Measurements from ENCODE around the gene SPINT1. TPM values are rescaled to one million over a fixed set of nuclear protein-coding genes. Genes with fewer than 3 reads are reported as not detected.

SPINT1 gene
- total RNA-seq, 4 donors from 2014 or later, result 303 to 430 (median 372) TPM

GRCh38 chr15:40808861-40809450 lies 34.9 kb upstream of the SPINT1 start:
- peaks cover 22% of the 10 kb centered on the region for H3K4me1 ChIP-seq
- 71% methylated on average over 8 of the region's 8 CpGs for WGBS
- H3K27ac ChIP-seq, result no peak overlapping the region
- TF ChIP-seq CTCF (IDR thresholded peaks at IDR 0.05) (no peak), POLR2A (IDR thresholded peaks at IDR 0.05) (no peak), EP300 (IDR thresholded peaks at IDR 0.05) (no peak), POLR2AphosphoS5 (IDR thresholded peaks at IDR 0.05) (no peak)
- H3K4me3 ChIP-seq, result no peak overlapping the region
- H3K27me3 ChIP-seq, result no peaks in the 10 kb centered on the region
- DNase-seq (ENCODE audit: low spot score in 2 of 2), result no peak
- no peaks in the 10 kb centered on the region for H3K9me3 ChIP-seq
- peaks cover 27% of the 10 kb centered on the region for H3K36me3 ChIP-seq

- peaks cover 8% of the 10 kb centered on the region for H3K4me1 ChIP-seq
- peaks cover 37% of the 10 kb centered on the region for H3K36me3 ChIP-seq
- no peak overlapping the region for H3K4me3 ChIP-seq
- WGBS, result 90% methylated on average over 10 of the region's 12 CpGs
- TF ChIP-seq POLR2AphosphoS5 (IDR thresholded peaks at IDR 0.05), result no peak
- no peak for TF ChIP-seq POLR2A (IDR thresholded peaks at IDR 0.05)
- no peak for TF ChIP-seq CTCF (IDR thresholded peaks at IDR 0.05)
- no peak for TF ChIP-seq EP300 (IDR thresholded peaks at IDR 0.05)
- no peaks in the 10 kb centered on the region for H3K9me3 ChIP-seq
- no peaks in the 10 kb centered on the region for H3K27me3 ChIP-seq
- DNase-seq (ENCODE audit: low spot score in 2 of 2), result no peak
- no peak overlapping the region for H3K27ac ChIP-seq
Observed at GRCh38 chr15:40812721-40813425, 31.0 kb upstream of the SPINT1 start.

- Histone ChIP-seq H3K27me3 (no peaks in the 10 kb centered on the region), H3K9me3 (no peaks in the 10 kb centered on the region), H3K27ac (no peak overlapping the region), H3K36me3 (peaks cover 32% of the 10 kb centered on the region), H3K4me3 (no peak overlapping the region), H3K4me1 (no peaks in the 10 kb centered on the region)
- DNase-seq (ENCODE audit: low spot score in 2 of 2), result no peak
- WGBS, result 72% methylated on average over 4 of the region's 4 CpGs
- TF ChIP-seq POLR2A (IDR thresholded peaks at IDR 0.05), result no peak
- no peak for TF ChIP-seq CTCF (IDR thresholded peaks at IDR 0.05)
- TF ChIP-seq POLR2AphosphoS5 (IDR thresholded peaks at IDR 0.05), result no peak
Observed at GRCh38 chr15:40815042-40815698, 28.7 kb upstream of the SPINT1 start.

GRCh38 chr15:40819048-40819447 lies 24.8 kb upstream of the SPINT1 start:
- Histone ChIP-seq H3K27me3 (no peaks in the 10 kb centered on the region), H3K4me3 (no peak overlapping the region), H3K36me3 (peaks cover 9% of the 10 kb centered on the region), H3K9me3 (no peaks in the 10 kb centered on the region), H3K27ac (no peak overlapping the region), H3K4me1 (no peaks in the 10 kb centered on the region)
- DNase-seq (ENCODE audit: low spot score in 2 of 2), result no peak
- no peak for TF ChIP-seq POLR2AphosphoS5 (IDR thresholded peaks at IDR 0.05)
- no peak for TF ChIP-seq CTCF (IDR thresholded peaks at IDR 0.05)
- no peak for TF ChIP-seq EP300 (IDR thresholded peaks at IDR 0.05)
- no peak for TF ChIP-seq POLR2A (IDR thresholded peaks at IDR 0.05)
- WGBS, result 84% methylated on average over 7 of the region's 7 CpGs

- Histone ChIP-seq H3K4me3 (no peak overlapping the region), H3K4me1 (no peaks in the 10 kb centered on the region), H3K27ac (no peak overlapping the region), H3K27me3 (no peaks in the 10 kb centered on the region), H3K36me3 (no peaks in the 10 kb centered on the region), H3K9me3 (no peaks in the 10 kb centered on the region)
- 85% methylated on average over 2 of the region's 2 CpGs for WGBS
- no peak for TF ChIP-seq POLR2A (IDR thresholded peaks at IDR 0.05)
- no peak for TF ChIP-seq CTCF (IDR thresholded peaks at IDR 0.05)
- TF ChIP-seq EP300 (IDR thresholded peaks at IDR 0.05), result no peak
- TF ChIP-seq POLR2AphosphoS5 (IDR thresholded peaks at IDR 0.05), result no peak
- no peak for DNase-seq (ENCODE audit: low spot score in 2 of 2)
Observed at GRCh38 chr15:40821195-40821594, 22.7 kb upstream of the SPINT1 start.
